T-cell (primary cell): ENCODE results near the gene ATRAID. TPM values are rescaled to one million over a fixed set of nuclear protein-coding genes. Genes with fewer than 3 reads are reported as not detected.

ENCODE experiments used
- ATAC-seq, 4 experiments: fragments of 200-7000 bp in 3 of 4; fragments of 150-1000 bp in 1 of 4; cut with Tn5 transposase; replicated peaks in 1 of 4; 1 replicate in 3 of 4; 2 replicates in 1 of 4; pipeline ENCODE4 v1.10.0; 2021; ENCODE audit warnings: moderate library complexity in 3 of 4, mild to moderate bottlenecking in 2 of 4, moderate number of reproducible peaks in 1 of 4
- CTCF ChIA-PET, 2 donors: fragments of 300-600 bp; sonication (Branson Sonifier 250); formaldehyde crosslinking; loops; one replicate each; lab custom pipeline; 2022; ENCODE audit warnings: antibody characterized with exemption in 2 of 2; lab: Charles Lee
- POLR2A ChIA-PET, 2 donors: fragments of 300-600 bp; sonication (Branson Sonifier 250); formaldehyde crosslinking; loops; one replicate each; lab custom pipeline; 2022; ENCODE audit warnings: antibody characterized with exemption in 2 of 2; lab: Charles Lee
- DNase-seq, 35 experiments: peaks; one replicate each; pipeline versions ENCODE4 v3.0.0 to v3.0.0-alpha.2; 2013 to 2023
- H3K27ac ChIP-seq: one replicate; pipeline ENCODE4 v1.5.1; 2013; ENCODE audit warnings: low read length
- H3K27me3 ChIP-seq, 2 experiments: replicated peaks in 1 of 2; 1 replicate in 1 of 2; 2 replicates in 1 of 2; pipeline versions ENCODE4 v1.6.1 to v1.7.0; 2013; ENCODE audit warnings: low read length in 1 of 2, mixed read lengths in 1 of 2; ENCODE audit not compliant: control insufficient read depth in 2 of 2, insufficient read depth in 2 of 2; ENCODE audit errors: extremely low read depth in 1 of 2
- H3K36me3 ChIP-seq, 2 donors: 1 replicate in 1 of 2; 2 replicates in 1 of 2; pipeline versions ENCODE4 v1.6.1 to v1.7.0; 2013; ENCODE audit warnings: low read length in 1 of 2; ENCODE audit not compliant: control insufficient read depth in 2 of 2, insufficient read depth in 1 of 2; ENCODE audit errors: extremely low read depth in 1 of 2
- H3K4me1 ChIP-seq, 2 experiments: 1 replicate in 1 of 2; 2 replicates in 1 of 2; pipeline versions ENCODE4 v1.6.1 to v1.7.0; 2013; ENCODE audit warnings: low read length in 2 of 2, mixed read lengths in 1 of 2; ENCODE audit not compliant: insufficient read depth in 2 of 2, control insufficient read depth in 1 of 2; ENCODE audit errors: extremely low read depth in 1 of 2
- H3K4me3 ChIP-seq, 2 donors: 1 replicate in 1 of 2; 2 replicates in 1 of 2; pipeline versions ENCODE4 v1.5.1 to v1.7.0; 2013; ENCODE audit warnings: mild to moderate bottlenecking in 2 of 2, low read length in 1 of 2, moderate library complexity in 1 of 2; ENCODE audit not compliant: control insufficient read depth in 1 of 2; ENCODE audit errors: extremely low read depth in 1 of 2
- H3K9me3 ChIP-seq: 2 replicates; pipeline ENCODE4 v1.7.0; 2013
- H3K27ac Mint-ChIP-seq, 2 donors: one replicate each; pipeline ENCODE4 v1.8.0; 2020 to 2021; ENCODE audit warnings: mild to moderate bottlenecking in 2 of 2, mixed read lengths in 2 of 2
- H3K27me3 Mint-ChIP-seq, 2 donors: one replicate each; pipeline ENCODE4 v1.8.0; 2021 to 2022; ENCODE audit warnings: mixed read lengths in 2 of 2
- H3K36me3 Mint-ChIP-seq: one replicate; pipeline ENCODE4 v1.8.0; 2021; ENCODE audit warnings: mixed read lengths
- H3K4me1 Mint-ChIP-seq, 3 donors: one replicate each; pipeline ENCODE4 v1.8.0; 2020 to 2022; ENCODE audit warnings: mixed read lengths in 3 of 3, mild to moderate bottlenecking in 1 of 3
- H3K4me3 Mint-ChIP-seq, 3 donors: one replicate each; pipeline ENCODE4 v1.8.0; 2020 to 2022; ENCODE audit warnings: mild to moderate bottlenecking in 3 of 3, mixed read lengths in 3 of 3, moderate library complexity in 3 of 3
- H3K9me3 Mint-ChIP-seq, 3 donors: one replicate each; pipeline ENCODE4 v1.8.0; 2020 to 2022; ENCODE audit warnings: mixed read lengths in 3 of 3
- WGBS: methylation state at CpG from one replicate; pipeline ENCODE4 v1.1.5; 2013; ENCODE audit warnings: missing lambda C conversion rate; ENCODE audit not compliant: insufficient coverage; 5-methylcytosine and 5-hydroxymethylcytosine counted together
- total RNA-seq, 35 experiments: library from RNA in 6 of 35; stranded (reverse) in 6 of 35; fragments of 120-200 nt in 1 of 35; gene quantifications; one replicate each; pipeline versions ENCODE4 v1.2.1 to v1.2.4 and lab custom pipeline; 2013 to 2026

Gene ATRAID
- total RNA-seq, 5 donors from 2014 or later (not counting 1 experiment from before 2014, with no cell fraction given) = 78.9 to 106 (median 96.0) TPM

DNA sequence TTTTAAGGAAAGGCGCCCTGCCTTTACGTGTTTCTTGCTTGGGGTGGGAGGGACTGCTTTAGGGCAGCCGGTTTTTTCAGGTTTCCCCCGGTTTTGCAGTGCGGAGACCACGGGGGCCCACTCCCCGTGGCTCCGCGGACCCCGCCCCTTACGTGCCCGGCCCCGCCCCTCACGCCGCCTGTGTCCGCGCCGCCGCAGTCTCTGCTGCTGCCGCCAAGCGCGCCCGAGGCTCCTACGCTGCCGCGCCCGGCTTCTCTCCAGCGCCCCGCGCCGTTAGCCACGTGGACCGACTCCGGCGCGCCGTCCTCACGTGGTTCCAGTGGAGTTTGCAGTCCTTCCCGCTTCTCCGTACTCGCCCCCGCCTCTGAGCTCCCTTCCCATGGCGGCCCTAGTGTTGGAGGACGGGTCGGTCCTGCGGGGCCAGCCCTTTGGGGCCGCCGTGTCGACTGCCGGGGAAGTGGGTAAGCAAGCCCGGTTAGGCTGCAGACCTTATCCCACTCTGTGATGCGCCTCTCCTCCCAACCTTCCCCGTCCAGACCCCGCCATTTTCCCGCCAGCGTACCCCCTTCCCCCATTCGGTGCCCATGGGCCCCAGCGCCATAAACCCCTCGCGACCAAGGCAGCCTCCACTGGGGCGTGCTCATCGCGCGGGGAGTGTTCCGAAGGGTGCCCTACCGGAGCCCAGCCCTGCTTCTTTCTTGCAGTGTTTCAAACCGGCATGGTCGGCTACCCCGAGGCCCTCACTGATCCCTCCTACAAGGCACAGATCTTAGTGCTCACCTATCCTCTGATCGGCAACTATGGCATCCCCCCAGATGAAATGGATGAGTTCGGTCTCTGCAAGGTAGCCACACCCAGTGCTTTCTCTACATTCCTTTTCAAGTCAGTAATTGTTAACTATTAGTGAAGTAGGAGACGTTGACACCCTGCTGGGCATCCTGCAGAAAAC, 5.6 kb downstream of the ATRAID start, which contains the start of gene CAD:
Gene CAD, plus strand, starts transcription at position 197 of the 949 bp plus-strand sequence. Its CDS starts 183 bp downstream, at position 380.
- Histone ChIP-seq H3K27me3 (no peaks in the 10 kb centered on the region), H3K4me1 (peaks cover 12 to 23% of the 10 kb centered on the region in 2 experiments), H3K27ac (peak within 1 kb of the TSS; percentile 83), H3K36me3 (peaks cover 0 to 22% of the 10 kb centered on the region in 2 donors), H3K9me3 (no peaks in the 10 kb centered on the region), H3K4me3 (peak within 1 kb of the TSS; percentile 88 to 90)
- under 1% methylated on average over 67 of the region's 72 CpGs for WGBS
- POLR2A ChIA-PET = interaction anchor here in 1 of 2 donors (0.7 kb wide), 1 partner anchor 870 kb away, joined by 3 read pairs; no protein-coding TSS in a partner anchor
- peak within 1 kb of the TSS; percentile 93 to 99 (median 94) for H3K4me3 Mint-ChIP-seq
- peak within 1 kb of the TSS; percentile 82 to 93 for H3K27ac Mint-ChIP-seq
- peak; percentile 78 to 91 (median 88) for ATAC-seq
- peaks cover 43 to 48% (median 44%) of the 10 kb centered on the region in 3 donors for H3K4me1 Mint-ChIP-seq
- DNase-seq = peak; percentile 66 to 92 (median 80)
- CTCF ChIA-PET = no interaction called here
- H3K27me3 Mint-ChIP-seq = no peaks in the 10 kb centered on the region
- H3K9me3 Mint-ChIP-seq = no peaks in the 10 kb centered on the region
- H3K36me3 Mint-ChIP-seq = peaks cover 31% of the 10 kb centered on the region

DNA sequence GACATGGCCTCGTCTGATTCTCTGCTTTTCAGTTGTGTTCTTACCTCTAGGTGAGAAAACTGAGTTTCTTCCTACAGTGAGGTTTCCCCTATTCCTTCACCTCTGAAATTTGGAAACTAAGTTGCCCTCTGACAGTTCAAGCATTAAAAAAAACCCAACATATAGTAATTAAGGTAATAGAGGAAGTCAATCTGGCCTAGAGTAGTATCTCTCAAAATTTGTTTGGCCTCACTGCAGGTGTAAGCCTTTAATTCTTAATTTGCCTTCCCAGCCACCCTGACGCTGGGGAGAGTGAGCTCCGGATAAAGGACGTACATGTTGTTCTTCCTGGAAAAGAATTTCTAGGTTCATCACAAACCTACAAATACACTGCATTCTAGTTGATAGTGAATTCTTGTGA, 6.8 kb downstream of the ATRAID start:
- Histone ChIP-seq H3K27ac (peak overlapping the region; percentile 62), H3K27me3 (no peaks in the 10 kb centered on the region), H3K4me1 (peaks cover 6 to 16% of the 10 kb centered on the region in 2 experiments), H3K4me3 (no peak overlapping the region), H3K36me3 (peaks cover 0 to 32% of the 10 kb centered on the region in 2 donors), H3K9me3 (no peaks in the 10 kb centered on the region)
- POLR2A ChIA-PET = no interaction called here
- Mint-ChIP-seq H3K9me3 (no peaks in the 10 kb centered on the region), H3K27me3 (no peaks in the 10 kb centered on the region), H3K36me3 (peaks cover 37% of the 10 kb centered on the region), H3K4me1 (peaks cover 33 to 38% (median 34%) of the 10 kb centered on the region in 3 donors), H3K27ac (peak overlapping the region in 1 of 2 donors; percentile 42), H3K4me3 (peak overlapping the region; percentile 93 to 99 (median 94))
- no CpG with 5 or more reads among the region's 4 CpGs for WGBS
- no peak for DNase-seq
- CTCF ChIA-PET = no interaction called here
- no peak for ATAC-seq

DNA sequence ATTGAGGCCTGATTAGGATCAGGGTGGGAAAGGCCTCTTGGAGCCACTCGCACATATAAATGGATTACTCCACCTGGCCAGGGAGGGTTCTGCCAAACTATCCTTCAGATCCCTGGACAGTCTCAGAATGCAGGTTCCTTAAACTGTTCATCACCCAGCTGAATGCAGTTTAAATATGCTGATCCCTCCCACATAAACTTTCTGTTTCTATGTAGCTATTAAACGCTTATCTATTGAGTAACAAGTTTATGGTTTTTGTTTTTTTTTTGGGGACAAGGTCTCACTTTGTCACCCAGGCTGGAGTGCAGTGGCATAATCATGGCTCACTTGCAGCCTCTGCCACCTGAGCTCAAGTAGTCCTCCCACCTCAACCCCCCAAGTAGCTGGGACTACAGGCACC, 7.2 kb downstream of the ATRAID start:
- Histone ChIP-seq H3K27ac (no peak overlapping the region), H3K4me3 (no peak overlapping the region), H3K9me3 (no peaks in the 10 kb centered on the region), H3K4me1 (peaks cover 6 to 16% of the 10 kb centered on the region in 2 experiments), H3K27me3 (no peaks in the 10 kb centered on the region), H3K36me3 (peaks cover 0 to 35% of the 10 kb centered on the region in 2 donors)
- DNase-seq (no peak), ATAC-seq (no peak)
- H3K4me1 Mint-ChIP-seq = peaks cover 28 to 35% (median 33%) of the 10 kb centered on the region in 3 donors
- H3K36me3 Mint-ChIP-seq = peaks cover 37% of the 10 kb centered on the region
- H3K27ac Mint-ChIP-seq = no peak overlapping the region
- peak overlapping the region; percentile 93 to 99 (median 94) for H3K4me3 Mint-ChIP-seq
- H3K27me3 Mint-ChIP-seq = no peaks in the 10 kb centered on the region
- H3K9me3 Mint-ChIP-seq = no peaks in the 10 kb centered on the region
- ChIA-PET POLR2A (no interaction called here), CTCF (no interaction called here)
- WGBS = 100% methylated on average over 1 of the region's 2 CpGs

DNA sequence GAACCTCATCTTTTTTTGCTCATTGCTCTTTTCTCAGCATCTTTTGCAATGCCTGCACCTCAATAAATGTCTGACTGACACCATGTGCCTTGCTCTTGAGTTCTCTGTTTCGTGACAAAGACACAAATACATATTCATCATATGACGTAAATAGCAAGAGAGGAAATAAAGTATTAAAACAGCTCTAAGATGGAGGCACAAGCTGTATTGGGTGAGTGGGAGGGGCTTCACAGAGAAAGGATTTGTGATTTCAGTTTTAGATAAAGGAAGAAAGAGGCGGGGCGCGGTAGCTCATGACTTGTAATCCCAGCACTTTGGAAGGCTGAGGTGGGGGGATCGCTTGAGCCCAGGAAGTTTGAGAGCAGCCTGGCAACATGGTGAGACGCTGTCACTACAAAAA, 8.2 kb downstream of the ATRAID start:
- Histone ChIP-seq H3K4me3 (no peak overlapping the region), H3K36me3 (peaks cover 0 to 43% of the 10 kb centered on the region in 2 donors), H3K27me3 (no peaks in the 10 kb centered on the region), H3K4me1 (peaks cover 6 to 16% of the 10 kb centered on the region in 2 experiments), H3K27ac (no peak overlapping the region), H3K9me3 (no peaks in the 10 kb centered on the region)
- ChIA-PET CTCF (no interaction called here), POLR2A (no interaction called here)
- H3K4me1 Mint-ChIP-seq = peaks cover 27 to 35% (median 33%) of the 10 kb centered on the region in 3 donors
- H3K9me3 Mint-ChIP-seq = no peaks in the 10 kb centered on the region
- no peak overlapping the region for H3K27ac Mint-ChIP-seq
- no peak for DNase-seq
- no peaks in the 10 kb centered on the region for H3K27me3 Mint-ChIP-seq
- WGBS = 100% methylated on average over 5 of the region's 7 CpGs
- H3K36me3 Mint-ChIP-seq = peaks cover 45% of the 10 kb centered on the region
- no peak overlapping the region for H3K4me3 Mint-ChIP-seq
- no peak for ATAC-seq

DNA sequence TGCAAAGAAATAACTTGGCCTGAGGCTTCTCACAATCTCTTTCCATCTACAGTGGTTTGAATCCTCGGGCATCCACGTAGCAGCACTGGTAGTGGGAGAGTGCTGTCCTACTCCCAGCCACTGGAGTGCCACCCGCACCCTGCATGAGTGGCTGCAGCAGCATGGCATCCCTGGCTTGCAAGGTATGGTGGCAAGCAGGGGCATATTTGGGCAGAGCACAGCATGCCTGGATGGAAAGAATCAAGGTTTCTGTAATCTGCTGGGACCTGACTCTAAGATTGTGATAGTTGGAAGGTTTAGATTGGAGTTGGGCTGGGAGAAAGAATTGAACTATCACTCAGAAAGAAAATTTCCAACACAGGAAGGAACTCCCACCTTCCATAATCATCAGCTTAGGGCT, 9.3 kb downstream of the ATRAID start:
- CTCF ChIA-PET = no interaction called here
- H3K27ac Mint-ChIP-seq = no peak overlapping the region
- H3K4me1 Mint-ChIP-seq = peaks cover 27 to 33% (median 32%) of the 10 kb centered on the region in 3 donors
- H3K36me3 Mint-ChIP-seq = peaks cover 44% of the 10 kb centered on the region
- H3K4me3 Mint-ChIP-seq = no peak overlapping the region
- no peak overlapping the region for H3K27ac ChIP-seq
- peaks cover 3 to 48% of the 10 kb centered on the region in 2 donors for H3K36me3 ChIP-seq
- DNase-seq (no peak), ATAC-seq (no peak)
- no peaks in the 10 kb centered on the region for H3K9me3 Mint-ChIP-seq
- no peaks in the 10 kb centered on the region for H3K27me3 Mint-ChIP-seq
- H3K9me3 ChIP-seq = no peaks in the 10 kb centered on the region
- no peak overlapping the region for H3K4me3 ChIP-seq
- POLR2A ChIA-PET = no interaction called here
- 100% methylated on average over 2 of the region's 3 CpGs for WGBS
- H3K27me3 ChIP-seq = no peaks in the 10 kb centered on the region
- peaks cover 6 to 16% of the 10 kb centered on the region in 2 experiments for H3K4me1 ChIP-seq

DNA sequence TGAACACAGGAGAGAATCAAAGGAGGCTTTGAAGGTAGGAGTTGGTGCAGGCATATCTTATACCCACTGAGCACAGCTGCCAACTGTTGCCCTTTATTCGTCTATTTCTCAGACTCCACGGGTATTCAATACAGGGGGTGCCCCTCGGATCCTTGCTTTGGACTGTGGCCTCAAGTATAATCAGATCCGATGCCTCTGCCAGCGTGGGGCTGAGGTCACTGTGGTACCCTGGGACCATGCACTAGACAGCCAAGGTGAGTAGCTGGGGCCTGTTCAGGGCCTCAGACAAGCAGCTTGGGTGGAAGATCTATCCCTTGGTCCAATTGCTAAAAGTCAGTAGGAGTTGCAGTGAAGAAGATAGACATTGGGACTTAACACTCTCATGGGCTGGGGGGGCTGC, 10.6 kb downstream of the ATRAID start:
- POLR2A ChIA-PET = interaction anchor here in 1 of 2 donors (0.6 to 0.7 kb wide), 2 partner anchors 50 to 185 kb away, joined by 3 to 8 read pairs; no protein-coding TSS in a partner anchor
- H3K27ac Mint-ChIP-seq = no peak overlapping the region
- WGBS = 97% methylated on average over 5 of the region's 5 CpGs

More for the DNA sequence above, 10.6 kb downstream of the ATRAID start:
- CTCF ChIA-PET = no interaction called here
- H3K4me3 ChIP-seq = no peak overlapping the region
- H3K27ac ChIP-seq = no peak overlapping the region
- Mint-ChIP-seq H3K4me3 (no peak overlapping the region), H3K36me3 (peaks cover 48% of the 10 kb centered on the region), H3K4me1 (peaks cover 15 to 23% (median 22%) of the 10 kb centered on the region in 3 donors), H3K27me3 (no peaks in the 10 kb centered on the region), H3K9me3 (no peaks in the 10 kb centered on the region)
- H3K36me3 ChIP-seq = peaks cover 3 to 60% of the 10 kb centered on the region in 2 donors
- no peak for ATAC-seq
- no peak for DNase-seq
- no peaks in the 10 kb centered on the region for H3K9me3 ChIP-seq
- peaks cover 6 to 10% of the 10 kb centered on the region in 2 experiments for H3K4me1 ChIP-seq
- H3K27me3 ChIP-seq = no peaks in the 10 kb centered on the region
